NCI-H146 treated with DMSO at 0.1 percent for 48 hours (cell line): ENCODE data around the gene RAMP3.
"Not testable (repeated sequence)": the region's sequence is repeated elsewhere in the genome, so short reads cannot be mapped to it uniquely, and the experiment has no call there.

Source experiments
- DNase-seq: peaks from one replicate; lab custom pipeline; 2025; ENCODE audit not compliant: unreplicated experiment; lab: John Stamatoyannopoulos, UW

The RAMP3 gene

GRCh38 chr7:45155941-45156340 is 1.6 kb upstream of the RAMP3 start:
- DNase-seq, result no peak

- no peak for DNase-seq
Observed at GRCh38 chr7:45156516-45157272, 897 bp upstream of the RAMP3 start.

GRCh38 chr7:45157286-45157652 is 322 bp upstream of the RAMP3 start:
- DNase-seq, result no peak

GRCh38 chr7:45158471-45158870 is 880 bp downstream of the RAMP3 start:
- DNase-seq, result no peak

- no peak for DNase-seq
Observed at GRCh38 chr7:45159296-45159695, 1.7 kb downstream of the RAMP3 start.

GRCh38 chr7:45160417-45160881 is 2.9 kb downstream of the RAMP3 start:
- DNase-seq, result no peak

GRCh38 chr7:45161138-45161537 is 3.5 kb downstream of the RAMP3 start:
- no peak for DNase-seq

GRCh38 chr7:45161842-45162241 is 4.3 kb downstream of the RAMP3 start:
- DNase-seq, result no peak

- DNase-seq, result no peak
Observed at GRCh38 chr7:45162311-45162845, 4.8 kb downstream of the RAMP3 start.

- DNase-seq, result no peak
Observed at GRCh38 chr7:45162943-45163691, 5.5 kb downstream of the RAMP3 start.

- no peak for DNase-seq
Observed at GRCh38 chr7:45163692-45164052, 6.1 kb downstream of the RAMP3 start.

GRCh38 chr7:45164271-45164670 is 6.7 kb downstream of the RAMP3 start:
- DNase-seq, result not testable (repeated sequence)

GRCh38 chr7:45165857-45166256 is 8.3 kb downstream of the RAMP3 start:
- DNase-seq, result no peak

GRCh38 chr7:45171946-45172345 is 14.4 kb downstream of the RAMP3 start:
- no peak for DNase-seq

GRCh38 chr7:45173596-45174327 is 16.2 kb downstream of the RAMP3 start:
- DNase-seq, result no peak

GRCh38 chr7:45174328-45174610 is 16.7 kb downstream of the RAMP3 start:
- DNase-seq, result no peak

GRCh38 chr7:45174966-45175765 is 17.6 kb downstream of the RAMP3 start:
- peak; percentile 43 for DNase-seq

- no peak for DNase-seq
Observed at GRCh38 chr7:45176091-45176490, 18.5 kb downstream of the RAMP3 start.

GRCh38 chr7:45176886-45177731 is 19.5 kb downstream of the RAMP3 start:
- DNase-seq, result no peak

GRCh38 chr7:45177801-45178200 is 20.2 kb downstream of the RAMP3 start:
- DNase-seq, result no peak
